SW480 (cell line): ENCODE data around the gene IBA57.
"Not testable (repeated sequence)": the region's sequence is repeated elsewhere in the genome, so short reads cannot be mapped to it uniquely, and the experiment has no call there.

ENCODE experiments used
- DNase-seq: peaks from one replicate; pipeline ENCODE4 v3.0.0-alpha.2; 2016; ENCODE audit warnings: low spot score

IBA57 gene

GRCh38 chr1:228212966-228213844 is 47.6 kb downstream of the IBA57 start:
- peak; percentile 71 for DNase-seq

GRCh38 chr1:228213917-228214808 is 48.6 kb downstream of the IBA57 start:
- DNase-seq, result no peak

- no peak for DNase-seq
Observed at GRCh38 chr1:228214921-228215662, 49.5 kb downstream of the IBA57 start.

- DNase-seq, result no peak
Observed at GRCh38 chr1:228215663-228216116, 50.1 kb downstream of the IBA57 start.

GRCh38 chr1:228216371-228217320 is 51.0 kb downstream of the IBA57 start:
- DNase-seq, result no peak

- DNase-seq, result no peak
Observed at GRCh38 chr1:228217551-228218344, 52.1 kb downstream of the IBA57 start.

GRCh38 chr1:228218513-228219244 is 53.1 kb downstream of the IBA57 start:
- no peak for DNase-seq

- no peak for DNase-seq
Observed at GRCh38 chr1:228219245-228219961, 53.8 kb downstream of the IBA57 start.

- DNase-seq, result no peak
Observed at GRCh38 chr1:228219962-228220780, 54.6 kb downstream of the IBA57 start.

GRCh38 chr1:228221097-228221496 is 55.5 kb downstream of the IBA57 start:
- not testable (repeated sequence) for DNase-seq

GRCh38 chr1:228222548-228222947 is 56.9 kb downstream of the IBA57 start:
- DNase-seq, result peak; percentile 58

GRCh38 chr1:228224198-228225164 is 58.9 kb downstream of the IBA57 start:
- DNase-seq, result no peak

- DNase-seq, result no peak
Observed at GRCh38 chr1:228225165-228225710, 59.6 kb downstream of the IBA57 start.

GRCh38 chr1:228225740-228226139 is 60.1 kb downstream of the IBA57 start:
- DNase-seq, result no peak

- no peak for DNase-seq
Observed at GRCh38 chr1:228226141-228226874, 60.7 kb downstream of the IBA57 start.
